SKM-1 treated with dmso at 0.1 percent for 144 hours (cell line): Measurements from ENCODE around the gene TSPAN3.

Experiments
- DNase-seq: peaks from one replicate; lab custom pipeline; 2025; ENCODE audit not compliant: unreplicated experiment; lab: John Stamatoyannopoulos, UW

Gene TSPAN3

GRCh38 chr15:77085297-77085696 lies 14.4 kb upstream of the TSPAN3 start:
- no peak for DNase-seq

DNA sequence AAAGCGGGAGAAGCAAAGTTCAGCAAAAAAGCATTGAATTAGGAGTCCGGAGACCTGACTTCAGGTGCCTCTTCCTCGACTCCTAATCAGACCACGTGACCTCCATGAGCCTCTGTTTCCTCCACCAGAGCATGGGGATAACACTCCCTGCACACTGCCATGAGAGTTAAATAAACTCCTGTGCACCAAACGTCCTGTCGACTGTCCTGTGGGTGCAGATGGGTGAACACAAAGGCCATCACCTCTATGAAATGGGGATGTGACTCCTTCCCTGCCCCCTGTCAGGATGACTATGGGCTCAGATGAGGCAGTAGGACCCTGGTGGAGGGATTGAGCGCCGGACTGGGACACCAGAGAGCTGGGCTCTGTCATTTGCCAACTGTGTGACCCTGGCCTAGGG lies 13.5 kb upstream of the TSPAN3 start:
- no peak for DNase-seq

DNA sequence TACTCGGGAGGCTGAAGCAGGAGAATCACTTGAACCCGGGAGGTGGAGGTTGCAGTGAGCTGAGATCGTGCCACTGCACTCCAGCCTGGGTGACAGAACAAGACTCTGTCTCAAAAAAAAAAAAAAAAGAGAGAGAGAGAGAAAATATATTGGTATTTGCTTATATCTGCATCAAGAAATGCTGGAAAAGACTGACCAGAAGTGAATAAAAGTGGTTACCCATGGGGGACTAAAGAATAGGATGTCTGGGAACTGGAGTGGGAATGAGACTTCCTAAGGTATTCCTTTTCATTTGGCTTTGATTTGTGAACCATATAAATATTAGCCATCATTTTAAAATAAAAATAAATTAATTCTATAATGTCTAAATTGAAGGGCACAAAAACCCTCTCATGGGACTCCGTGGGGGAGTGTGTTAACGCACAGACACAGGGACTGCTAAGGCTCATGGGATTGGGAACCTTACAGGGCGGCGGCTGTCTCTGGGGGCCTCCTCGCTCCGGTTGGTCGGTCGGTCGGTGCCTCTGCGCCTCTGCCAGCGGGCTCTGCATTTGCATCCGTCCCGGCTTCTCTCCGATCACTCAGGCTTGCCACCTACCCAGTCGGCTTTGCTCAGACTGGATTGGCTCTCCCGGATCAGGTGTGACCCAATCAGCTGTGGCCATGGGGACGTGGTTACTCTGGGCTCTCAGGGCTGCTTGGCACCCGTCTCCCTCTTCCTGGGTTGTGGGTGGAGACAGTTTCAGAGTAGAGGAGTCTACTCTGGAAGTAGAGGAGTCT lies 12.7 kb upstream of the TSPAN3 start:
- no peak for DNase-seq

- DNase-seq, result no peak
These were observed 11.1 kb upstream of the TSPAN3 start for GRCh38 chr15:77081971-77082370.

- no peak for DNase-seq
These were observed 5.5 kb upstream of the TSPAN3 start for GRCh38 chr15:77076323-77076915.

DNA sequence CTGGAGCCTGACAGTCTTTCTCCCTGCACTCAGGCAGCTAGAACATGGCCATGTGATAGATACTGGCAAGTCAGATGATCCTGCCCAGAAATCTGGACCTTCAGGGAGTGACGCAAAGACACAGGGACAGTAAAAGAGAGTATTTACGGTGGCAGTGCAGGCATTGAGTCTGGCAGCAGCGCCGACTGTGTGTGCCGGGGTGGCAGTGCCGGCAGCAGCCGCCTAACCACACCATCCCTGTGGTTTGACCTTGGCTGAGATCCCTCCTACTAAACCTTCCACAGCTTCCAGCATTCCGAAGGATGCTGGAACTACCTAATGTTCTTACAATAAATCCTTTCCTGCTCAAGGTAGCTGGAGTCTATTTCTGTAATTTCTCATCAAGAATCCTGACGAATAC lies 4.6 kb upstream of the TSPAN3 start:
- no peak for DNase-seq

DNA sequence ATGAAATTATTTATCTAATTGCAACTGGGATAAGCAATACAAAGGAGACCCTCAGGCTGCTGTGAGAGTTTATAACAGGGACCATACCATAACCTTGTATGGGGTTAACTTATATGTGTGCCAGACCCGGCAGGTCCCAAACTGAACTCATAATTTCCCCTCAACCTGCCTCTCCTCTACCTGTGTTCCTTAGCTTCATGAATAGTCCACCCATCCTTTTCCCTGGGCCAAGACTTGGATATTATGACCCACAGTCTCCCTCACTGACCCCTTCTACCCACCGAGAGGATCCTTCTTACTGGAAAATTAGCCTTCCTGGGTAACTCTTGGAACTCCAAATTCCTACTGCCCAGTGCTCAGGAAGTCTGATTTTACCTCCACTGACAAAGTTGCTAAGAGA lies 3.4 kb upstream of the TSPAN3 start:
- DNase-seq, result no peak

DNA sequence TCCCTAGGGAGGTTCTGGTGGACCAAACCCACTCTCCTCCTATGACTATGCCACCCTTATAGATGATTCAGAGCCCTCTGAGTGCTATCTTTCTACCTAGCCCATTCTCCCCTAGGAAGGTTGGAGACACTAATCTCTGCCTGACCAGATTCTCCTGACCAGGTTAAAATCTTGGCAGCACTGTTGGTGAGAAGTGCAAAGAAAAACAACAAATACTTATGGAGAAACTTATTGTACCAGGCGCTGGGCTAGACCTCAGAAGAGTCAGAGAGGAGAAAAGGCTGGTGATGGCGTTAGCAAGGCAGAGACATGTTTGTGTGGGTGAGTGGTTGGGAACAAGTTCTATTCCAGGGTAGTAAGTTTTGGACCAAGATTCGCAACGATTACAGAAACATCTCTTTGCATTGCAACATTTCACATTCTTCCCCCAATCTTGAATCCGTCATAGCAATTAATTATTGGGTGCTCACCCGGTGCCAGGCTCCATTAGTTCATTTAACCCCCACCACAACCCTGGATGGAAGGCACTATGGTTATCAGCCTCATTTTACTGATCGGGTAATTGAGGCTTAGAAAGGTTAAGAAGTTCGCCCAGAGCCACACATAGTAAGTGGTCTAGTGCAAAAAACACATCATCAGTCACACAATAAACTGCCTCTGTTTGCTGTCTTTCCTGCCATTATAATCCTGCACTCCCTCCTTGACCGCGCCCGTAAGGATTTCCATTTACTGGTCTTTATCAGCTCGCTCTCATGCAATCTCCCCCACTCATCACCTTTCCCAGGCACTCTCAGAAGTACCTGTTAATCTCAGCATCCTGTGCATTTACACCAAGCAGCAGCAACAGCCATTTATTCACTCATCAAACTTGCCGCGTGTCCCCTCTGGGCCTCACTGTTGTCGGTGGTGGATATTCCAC lies 655 bp upstream of the TSPAN3 start:
- no peak for DNase-seq

DNA sequence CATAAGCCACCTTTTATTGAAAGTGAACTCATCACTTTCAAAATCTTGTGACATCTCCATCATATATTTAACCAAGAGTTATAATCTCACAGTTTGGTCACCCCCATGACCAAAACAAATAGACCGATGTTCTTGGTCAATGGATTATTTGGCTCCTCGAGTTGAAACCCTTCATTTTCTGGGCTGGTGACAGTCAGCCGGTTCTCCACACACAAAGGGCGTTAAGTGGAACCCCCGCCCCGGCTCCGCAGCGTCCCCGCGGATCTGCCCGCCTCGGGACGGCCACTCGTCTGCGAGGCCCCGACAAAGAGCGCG lies 772 bp downstream of the TSPAN3 start:
- no peak for DNase-seq

GRCh38 chr15:77069521-77070121 lies 1.3 kb downstream of the TSPAN3 start:
- DNase-seq, result no peak

DNA sequence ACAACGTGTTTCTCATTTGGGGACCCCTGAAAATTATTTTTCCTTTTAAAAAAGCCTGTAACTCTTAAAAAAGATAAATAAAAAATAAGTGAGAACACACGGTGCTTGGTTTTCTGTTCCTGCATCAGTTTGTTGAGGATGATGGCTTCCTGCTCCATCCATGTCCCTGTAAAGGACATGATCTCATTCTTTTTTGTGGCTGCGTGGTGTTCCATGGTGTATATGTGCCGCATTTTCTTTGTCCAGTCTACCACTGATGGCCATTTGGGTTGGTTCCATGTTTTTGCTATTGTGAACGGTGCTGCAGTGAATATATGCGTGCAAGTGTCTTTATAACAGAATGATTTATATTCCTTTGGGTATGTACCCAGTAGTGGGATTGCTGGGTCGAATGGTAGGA lies 2.3 kb downstream of the TSPAN3 start:
- no peak for DNase-seq

- no peak for DNase-seq
These were observed 3.1 kb downstream of the TSPAN3 start for GRCh38 chr15:77067691-77068367.

- DNase-seq, result no peak
These were observed 3.8 kb downstream of the TSPAN3 start for GRCh38 chr15:77066971-77067690.

DNA sequence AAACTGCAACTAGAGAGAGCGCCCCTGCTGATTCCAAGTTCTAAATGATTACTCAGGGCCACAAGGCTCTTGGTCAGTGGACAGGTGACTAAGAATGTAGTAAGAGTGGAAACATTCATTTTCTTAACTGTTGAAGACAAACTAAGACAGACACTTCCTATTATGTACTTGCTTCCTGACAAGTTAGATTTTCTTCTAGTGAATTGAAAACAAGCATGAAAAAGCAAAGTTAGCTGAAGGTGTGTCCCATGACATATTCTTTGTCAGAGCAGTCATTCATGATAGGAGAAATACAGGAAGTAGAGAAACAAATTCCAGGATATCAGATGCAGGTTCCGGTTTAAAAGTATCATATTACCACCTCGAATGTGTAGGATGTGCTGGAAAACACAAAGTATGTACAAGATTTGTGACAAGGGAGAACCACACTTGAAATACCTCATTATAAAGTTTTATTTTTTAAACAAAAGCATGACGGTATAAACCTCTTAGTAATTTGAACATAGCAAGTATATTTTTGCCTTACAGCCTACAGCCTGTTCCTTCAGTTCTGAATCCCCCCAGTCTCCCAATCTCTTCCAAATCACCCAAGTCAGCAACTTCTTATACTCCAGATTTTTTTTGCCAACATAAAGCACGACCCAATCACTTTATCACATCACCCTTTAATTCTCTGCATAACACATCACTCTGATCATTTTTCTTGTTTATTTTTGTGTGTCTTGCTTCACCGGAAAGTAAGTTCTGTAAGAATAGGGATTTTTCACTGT lies 6.2 kb downstream of the TSPAN3 start:
- DNase-seq, result no peak

GRCh38 chr15:77064063-77064462 lies 6.8 kb downstream of the TSPAN3 start:
- DNase-seq, result no peak

- no peak for DNase-seq
These were observed 7.7 kb downstream of the TSPAN3 start for GRCh38 chr15:77063249-77063648.

DNA sequence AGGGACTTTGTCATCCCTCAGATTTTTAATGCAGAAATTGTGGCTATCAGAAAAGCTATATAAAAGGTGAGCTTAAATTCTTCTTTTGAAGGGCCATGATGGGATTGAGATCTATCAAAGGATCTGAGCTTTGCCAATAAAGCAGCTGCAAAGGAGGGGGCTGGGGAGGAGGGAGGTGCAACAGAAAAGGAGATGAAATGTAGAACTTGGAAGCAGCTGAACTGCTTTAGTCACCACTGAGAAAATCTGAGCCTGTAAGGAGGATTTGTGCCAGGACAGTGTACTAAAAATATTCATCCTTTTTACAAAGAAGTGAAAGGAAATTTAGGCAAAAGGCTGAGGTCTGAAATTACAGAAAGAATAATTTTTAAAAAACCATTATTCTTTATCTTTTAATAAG lies 10.4 kb downstream of the TSPAN3 start:
- DNase-seq, result no peak

GRCh38 chr15:77059786-77060361 lies 11.0 kb downstream of the TSPAN3 start:
- no peak for DNase-seq

DNA sequence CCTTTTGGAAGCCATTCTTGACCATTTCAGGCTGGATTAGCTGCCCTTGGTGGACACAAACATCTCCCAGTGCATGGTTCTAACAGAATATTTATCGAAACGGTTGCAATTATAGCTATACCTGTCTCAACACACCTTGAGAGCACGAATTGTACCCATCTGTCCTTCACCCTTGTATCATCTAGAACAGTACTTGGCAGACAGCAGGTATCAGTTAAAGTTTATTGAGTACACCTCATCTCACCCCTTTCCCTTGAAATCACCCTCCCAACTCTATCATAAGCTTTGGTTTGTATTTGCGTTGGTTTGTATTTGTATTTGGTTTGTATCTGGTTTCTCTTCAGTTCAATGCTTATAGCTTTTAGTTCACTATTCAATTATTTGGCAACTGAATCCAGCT lies 12.4 kb downstream of the TSPAN3 start:
- DNase-seq, result no peak
